Rectal smooth muscle tissue (tissue), 1 donor: ENCODE data around the gene RETREG1.
"Not testable (repeated sequence)": the region's sequence is repeated elsewhere in the genome, so short reads cannot be mapped to it uniquely, and the experiment has no call there.

ENCODE experiments used
- H3K27ac ChIP-seq: one replicate; pipeline ENCODE4 v1.7.0; 2013; ENCODE audit warnings: low read depth, low read length, inconsistent platforms
- H3K27me3 ChIP-seq: one replicate; pipeline ENCODE4 v1.7.0; 2013; ENCODE audit warnings: low read length; ENCODE audit not compliant: control insufficient read depth, insufficient read depth
- H3K36me3 ChIP-seq: one replicate; pipeline ENCODE4 v1.7.0; 2013; ENCODE audit warnings: low read length; ENCODE audit not compliant: control insufficient read depth, insufficient read depth
- H3K4me1 ChIP-seq: one replicate; pipeline ENCODE4 v1.7.0; 2013; ENCODE audit warnings: low read length; ENCODE audit not compliant: control insufficient read depth, insufficient read depth
- H3K4me3 ChIP-seq: one replicate; pipeline ENCODE4 v1.7.0; 2013; ENCODE audit warnings: low read length
- H3K9ac ChIP-seq: one replicate; pipeline ENCODE4 v1.7.0; 2013; ENCODE audit warnings: low read length

The RETREG1 gene

GRCh38 chr5:16541592-16541991 lies 75.2 kb downstream of the RETREG1 start:
- not testable (repeated sequence) for H3K4me3 ChIP-seq, H3K9ac ChIP-seq, H3K4me1 ChIP-seq, H3K27me3 ChIP-seq, H3K27ac ChIP-seq, H3K36me3 ChIP-seq

- H3K9ac ChIP-seq, result no peak overlapping the region
- no peaks in the 10 kb centered on the region for H3K36me3 ChIP-seq
- no peaks in the 10 kb centered on the region for H3K4me1 ChIP-seq
- H3K27ac ChIP-seq, result peak overlapping the region; percentile 3
- H3K27me3 ChIP-seq, result no peaks in the 10 kb centered on the region
- no peak overlapping the region for H3K4me3 ChIP-seq
Observed at GRCh38 chr5:16540421-16540820, 76.4 kb downstream of the RETREG1 start.

- no peak overlapping the region for H3K9ac ChIP-seq
Observed at GRCh38 chr5:16539169-16539666, 77.6 kb downstream of the RETREG1 start.

GRCh38 chr5:16538006-16538405 lies 78.8 kb downstream of the RETREG1 start:
- Histone ChIP-seq H3K27ac (no peak overlapping the region), H3K36me3 (no peaks in the 10 kb centered on the region), H3K27me3 (no peaks in the 10 kb centered on the region), H3K4me1 (no peaks in the 10 kb centered on the region), H3K4me3 (no peak overlapping the region), H3K9ac (no peak overlapping the region)

More at GRCh38 chr5:16539169-16539666, 77.6 kb downstream of the RETREG1 start:
- Histone ChIP-seq H3K27me3 (no peaks in the 10 kb centered on the region), H3K27ac (peak overlapping the region; percentile 48), H3K36me3 (no peaks in the 10 kb centered on the region), H3K4me1 (no peaks in the 10 kb centered on the region), H3K4me3 (no peak overlapping the region)

GRCh38 chr5:16536818-16537217 lies 80.0 kb downstream of the RETREG1 start:
- H3K4me1 ChIP-seq, result no peaks in the 10 kb centered on the region
- no peak overlapping the region for H3K9ac ChIP-seq
- no peaks in the 10 kb centered on the region for H3K27me3 ChIP-seq
- H3K4me3 ChIP-seq, result no peak overlapping the region
- no peaks in the 10 kb centered on the region for H3K36me3 ChIP-seq
- no peak overlapping the region for H3K27ac ChIP-seq

GRCh38 chr5:16536246-16536645 lies 80.6 kb downstream of the RETREG1 start:
- no peak overlapping the region for H3K4me3 ChIP-seq
- H3K36me3 ChIP-seq, result no peaks in the 10 kb centered on the region
- no peak overlapping the region for H3K27ac ChIP-seq
- H3K27me3 ChIP-seq, result no peaks in the 10 kb centered on the region
- no peak overlapping the region for H3K9ac ChIP-seq
- H3K4me1 ChIP-seq, result no peaks in the 10 kb centered on the region

GRCh38 chr5:16534280-16534679 lies 82.5 kb downstream of the RETREG1 start:
- H3K27ac ChIP-seq, result no peak overlapping the region

GRCh38 chr5:16531063-16531648 lies 85.6 kb downstream of the RETREG1 start:
- Histone ChIP-seq H3K9ac (no peak overlapping the region), H3K4me3 (no peak overlapping the region), H3K27ac (no peak overlapping the region), H3K27me3 (no peaks in the 10 kb centered on the region), H3K36me3 (no peaks in the 10 kb centered on the region), H3K4me1 (no peaks in the 10 kb centered on the region)

More at GRCh38 chr5:16534280-16534679, 82.5 kb downstream of the RETREG1 start:
- Histone ChIP-seq H3K36me3 (no peaks in the 10 kb centered on the region), H3K9ac (no peak overlapping the region), H3K27me3 (no peaks in the 10 kb centered on the region), H3K4me1 (no peaks in the 10 kb centered on the region), H3K4me3 (no peak overlapping the region)

- Histone ChIP-seq H3K27ac (no peak overlapping the region), H3K27me3 (no peaks in the 10 kb centered on the region), H3K4me3 (no peak overlapping the region), H3K4me1 (no peaks in the 10 kb centered on the region), H3K36me3 (no peaks in the 10 kb centered on the region), H3K9ac (no peak overlapping the region)
Observed at GRCh38 chr5:16529306-16529705, 87.5 kb downstream of the RETREG1 start.

GRCh38 chr5:16528382-16529110 lies 88.3 kb downstream of the RETREG1 start:
- H3K9ac ChIP-seq, result no peak overlapping the region
- no peaks in the 10 kb centered on the region for H3K27me3 ChIP-seq
- no peaks in the 10 kb centered on the region for H3K4me1 ChIP-seq
- no peak overlapping the region for H3K4me3 ChIP-seq
- H3K36me3 ChIP-seq, result no peaks in the 10 kb centered on the region
- no peak overlapping the region for H3K27ac ChIP-seq

GRCh38 chr5:16525651-16526050 lies 91.1 kb downstream of the RETREG1 start:
- Histone ChIP-seq H3K9ac (no peak overlapping the region), H3K4me1 (no peaks in the 10 kb centered on the region), H3K36me3 (no peaks in the 10 kb centered on the region), H3K27me3 (no peaks in the 10 kb centered on the region), H3K4me3 (no peak overlapping the region), H3K27ac (no peak overlapping the region)

GRCh38 chr5:16524286-16524685 lies 92.5 kb downstream of the RETREG1 start:
- Histone ChIP-seq H3K9ac (no peak overlapping the region), H3K4me1 (no peaks in the 10 kb centered on the region), H3K36me3 (no peaks in the 10 kb centered on the region), H3K27ac (no peak overlapping the region), H3K27me3 (no peaks in the 10 kb centered on the region), H3K4me3 (no peak overlapping the region)
